HEK293 (cell line): ENCODE results near the gene LBH.

Experiments used
- CTCF ChIA-PET: fragments of 350-600 bp; formaldehyde crosslinking; extraction: SDS; loops from one replicate; lab custom pipeline; 2021; ENCODE audit warnings: antibody characterized with exemption; lab: Yijun Ruan, JAX
- POLR2A ChIA-PET: fragments of 300-600 bp; formaldehyde crosslinking; extraction: SDS; loops from one replicate; lab custom pipeline; 2020; ENCODE audit warnings: antibody characterized with exemption, inconsistent platforms; lab: Yijun Ruan, JAX
- H3K27ac ChIP-seq: fragments of 200-500 bp; sonication (Bioruptor generic); 2 replicates; pipeline ENCODE4 v1.5.1; 2014; ENCODE audit warnings: low read depth, low read length, control low read depth, inconsistent platforms; ENCODE audit errors: extremely low read depth
- H3K36me3 ChIP-seq, 2 experiments: fragments of 200-500 bp in 1 of 2; sonication (Bioruptor generic) in 1 of 2; 1 replicate in 1 of 2; 2 replicates in 1 of 2; pipeline ENCODE4 v1.5.1; 2014 to 2017; ENCODE audit warnings: inconsistent platforms in 2 of 2, low read length in 2 of 2; ENCODE audit not compliant: control insufficient read depth in 2 of 2, insufficient read depth in 1 of 2
- H3K4me1 ChIP-seq: fragments of 200-500 bp; sonication (Bioruptor generic); 2 replicates; pipeline ENCODE4 v1.5.1; 2014; ENCODE audit warnings: mild to moderate bottlenecking, low read length, inconsistent platforms; ENCODE audit not compliant: control insufficient read depth, insufficient read depth
- H3K4me3 ChIP-seq: 2 replicates; pipeline ENCODE4 v1.5.1; 2011; ENCODE audit warnings: low read depth, mild to moderate bottlenecking, control low read depth, low read length, moderate library complexity
- H3K9me3 ChIP-seq: fragments of 200-500 bp; sonication (Bioruptor generic); 2 replicates; pipeline ENCODE4 v1.5.1; 2014; ENCODE audit warnings: low read depth, low read length, inconsistent platforms; ENCODE audit not compliant: control insufficient read depth, insufficient read depth
- BCL11B ChIP-seq: fragments of 450-650 bp; formaldehyde crosslinking; IDR thresholded peaks from 2 replicates; pipeline ENCODE4 v1.5.1; 2016; ENCODE audit warnings: low read depth, missing biosample characterization, missing genetic modification characterization
- IKZF3 ChIP-seq: fragments of 450-650 bp; IDR thresholded peaks from 2 replicates; pipeline ENCODE4 v1.5.0; 2018; ENCODE audit warnings: missing biosample characterization, mild to moderate bottlenecking, missing genetic modification characterization, moderate library complexity
- KLF8 ChIP-seq: fragments of 450-650 bp; formaldehyde crosslinking; IDR thresholded peaks from 2 replicates; pipeline ENCODE4 v1.5.1; 2016; ENCODE audit warnings: missing biosample characterization, missing genetic modification characterization
- SCRT2 ChIP-seq: fragments of 450-650 bp; formaldehyde crosslinking; IDR thresholded peaks from 2 replicates; pipeline ENCODE4 v1.5.1; 2016; ENCODE audit warnings: missing biosample characterization, missing genetic modification characterization
- ZBTB48 ChIP-seq: fragments of 450-650 bp; formaldehyde crosslinking; IDR thresholded peaks from 2 replicates; pipeline ENCODE4 v1.5.1; 2016; ENCODE audit warnings: missing biosample characterization, missing genetic modification characterization
- ZFHX2 ChIP-seq: fragments of 450-650 bp; formaldehyde crosslinking; conservative IDR thresholded peaks from 2 replicates; pipeline ENCODE4 v1.5.1; 2016; ENCODE audit warnings: missing biosample characterization, missing genetic modification characterization
- ZNF114 ChIP-seq: fragments of 450-650 bp; formaldehyde crosslinking; IDR thresholded peaks from 2 replicates; pipeline ENCODE4 v1.5.0; 2017; ENCODE audit warnings: missing biosample characterization, missing genetic modification characterization
- ZNF341 ChIP-seq: fragments of 450-650 bp; formaldehyde crosslinking; IDR thresholded peaks from 2 replicates; pipeline ENCODE4; 2016; ENCODE audit warnings: low read depth, missing biosample characterization, missing genetic modification characterization
- ZNF350 ChIP-seq: fragments of 450-650 bp; formaldehyde crosslinking; IDR thresholded peaks from 2 replicates; pipeline ENCODE4 v1.5.0; 2017; ENCODE audit warnings: missing biosample characterization, mild to moderate bottlenecking, missing genetic modification characterization
- ZNF549 ChIP-seq: fragments of 450-650 bp; IDR thresholded peaks from 2 replicates; pipeline ENCODE4 v1.5.1; 2018; ENCODE audit warnings: missing biosample characterization, missing genetic modification characterization, mild to moderate bottlenecking, inconsistent platforms, moderate library complexity
- ZNF561 ChIP-seq: fragments of 450-650 bp; IDR thresholded peaks from 2 replicates; pipeline ENCODE4 v1.5.1; 2018; ENCODE audit warnings: missing biosample characterization, missing genetic modification characterization, borderline replicate concordance
- ZNF600 ChIP-seq: fragments of 450-650 bp; formaldehyde crosslinking; IDR thresholded peaks from 2 replicates; pipeline ENCODE4 v1.5.1; 2016; ENCODE audit warnings: missing biosample characterization, missing genetic modification characterization
- ZNF658 ChIP-seq: fragments of 450-650 bp; formaldehyde crosslinking; IDR thresholded peaks from 2 replicates; pipeline ENCODE4; 2016; ENCODE audit warnings: missing biosample characterization, missing genetic modification characterization
- ZNF768 ChIP-seq: fragments of 450-650 bp; formaldehyde crosslinking; IDR thresholded peaks from 2 replicates; pipeline ENCODE4 v1.5.1; 2018; ENCODE audit warnings: missing biosample characterization, mild to moderate bottlenecking, missing genetic modification characterization
- TF ChIP-seq, protein P1 (sequence below): fragments of 450-650 bp; formaldehyde crosslinking; IDR thresholded peaks from 2 replicates; pipeline ENCODE4 v1.5.1; 2016; ENCODE audit warnings: missing biosample characterization, missing genetic modification characterization
- TF ChIP-seq, protein P2 (sequence below): fragments of 450-650 bp; formaldehyde crosslinking; IDR thresholded peaks from 2 replicates; pipeline ENCODE4 v1.5.1; 2016; ENCODE audit warnings: missing biosample characterization, missing genetic modification characterization

Gene LBH

DNA sequence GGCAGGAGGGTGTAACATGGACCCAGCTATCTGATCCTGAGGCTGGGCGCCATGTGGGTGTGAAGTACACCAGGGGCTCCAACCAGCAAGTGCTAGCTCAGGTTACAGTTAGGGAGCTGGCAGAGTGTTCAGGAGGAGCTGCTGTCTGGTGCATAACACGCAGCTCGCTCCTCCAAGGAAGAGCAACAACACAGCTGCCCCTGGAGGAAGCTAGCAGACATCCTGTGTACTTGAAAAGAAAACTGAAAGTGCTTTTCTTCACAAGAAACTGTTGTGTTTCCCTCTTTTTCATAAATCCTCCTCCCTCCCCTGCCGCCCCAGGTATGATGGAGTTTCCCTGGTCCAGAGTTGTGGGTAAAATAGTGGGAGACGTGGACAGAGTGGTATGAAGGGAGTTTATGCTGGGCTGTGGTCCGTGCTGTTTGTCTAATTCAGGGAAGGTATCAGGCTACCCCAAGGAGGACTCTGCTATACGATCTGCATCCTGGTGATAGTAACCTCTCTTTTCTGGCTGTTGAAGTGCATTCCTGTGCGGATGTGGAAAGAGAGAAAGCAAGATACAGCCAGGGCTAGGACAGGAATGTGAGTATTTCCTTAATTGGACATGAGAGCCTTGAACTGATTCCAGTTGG, 6.1 kb upstream of the LBH start:
- TF ChIP-seq, protein P1, sequence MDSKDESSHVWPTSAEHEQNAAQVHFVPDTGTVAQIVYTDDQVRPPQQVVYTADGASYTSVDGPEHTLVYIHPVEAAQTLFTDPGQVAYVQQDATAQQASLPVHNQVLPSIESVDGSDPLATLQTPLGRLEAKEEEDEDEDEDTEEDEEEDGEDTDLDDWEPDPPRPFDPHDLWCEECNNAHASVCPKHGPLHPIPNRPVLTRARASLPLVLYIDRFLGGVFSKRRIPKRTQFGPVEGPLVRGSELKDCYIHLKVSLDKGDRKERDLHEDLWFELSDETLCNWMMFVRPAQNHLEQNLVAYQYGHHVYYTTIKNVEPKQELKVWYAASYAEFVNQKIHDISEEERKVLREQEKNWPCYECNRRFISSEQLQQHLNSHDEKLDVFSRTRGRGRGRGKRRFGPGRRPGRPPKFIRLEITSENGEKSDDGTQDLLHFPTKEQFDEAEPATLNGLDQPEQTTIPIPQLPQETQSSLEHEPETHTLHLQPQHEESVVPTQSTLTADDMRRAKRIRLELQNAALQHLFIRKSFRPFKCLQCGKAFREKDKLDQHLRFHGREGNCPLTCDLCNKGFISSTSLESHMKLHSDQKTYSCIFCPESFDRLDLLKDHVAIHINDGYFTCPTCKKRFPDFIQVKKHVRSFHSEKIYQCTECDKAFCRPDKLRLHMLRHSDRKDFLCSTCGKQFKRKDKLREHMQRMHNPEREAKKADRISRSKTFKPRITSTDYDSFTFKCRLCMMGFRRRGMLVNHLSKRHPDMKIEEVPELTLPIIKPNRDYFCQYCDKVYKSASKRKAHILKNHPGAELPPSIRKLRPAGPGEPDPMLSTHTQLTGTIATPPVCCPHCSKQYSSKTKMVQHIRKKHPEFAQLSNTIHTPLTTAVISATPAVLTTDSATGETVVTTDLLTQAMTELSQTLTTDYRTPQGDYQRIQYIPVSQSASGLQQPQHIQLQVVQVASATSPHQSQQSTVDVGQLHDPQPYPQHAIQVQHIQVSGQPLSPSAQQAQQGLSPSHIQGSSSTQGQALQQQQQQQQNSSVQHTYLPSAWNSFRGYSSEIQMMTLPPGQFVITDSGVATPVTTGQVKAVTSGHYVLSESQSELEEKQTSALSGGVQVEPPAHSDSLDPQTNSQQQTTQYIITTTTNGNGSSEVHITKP (tag by site-specific recombination), result 0 out of 2 replicates have a peak, but pooled peaks have one; percentile 33
- TF ChIP-seq ZBTB48 (0 out of 2 replicates have a peak, but pooled peaks have one; percentile 29), IKZF3 (tag by site-specific recombination) (no peak), ZNF600 (tag by site-specific recombination) (peak; percentile 98), ZNF549 (tag by site-specific recombination) (peak; percentile 87)
- TF ChIP-seq, protein P2, sequence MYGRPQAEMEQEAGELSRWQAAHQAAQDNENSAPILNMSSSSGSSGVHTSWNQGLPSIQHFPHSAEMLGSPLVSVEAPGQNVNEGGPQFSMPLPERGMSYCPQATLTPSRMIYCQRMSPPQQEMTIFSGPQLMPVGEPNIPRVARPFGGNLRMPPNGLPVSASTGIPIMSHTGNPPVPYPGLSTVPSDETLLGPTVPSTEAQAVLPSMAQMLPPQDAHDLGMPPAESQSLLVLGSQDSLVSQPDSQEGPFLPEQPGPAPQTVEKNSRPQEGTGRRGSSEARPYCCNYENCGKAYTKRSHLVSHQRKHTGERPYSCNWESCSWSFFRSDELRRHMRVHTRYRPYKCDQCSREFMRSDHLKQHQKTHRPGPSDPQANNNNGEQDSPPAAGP (tag by site-specific recombination), result no peak
- TF ChIP-seq, all 188 proteins: peak for 4
- H3K27ac ChIP-seq, result no peak overlapping the region
- no peaks in the 10 kb centered on the region for H3K4me1 ChIP-seq
- H3K36me3 ChIP-seq, result no peaks in the 10 kb centered on the region
- CTCF ChIA-PET, result interaction anchor here (0.6 kb wide), 3 partner anchors 14 to 1060 kb away, joined by 3 to 4 read pairs (median 4); no protein-coding TSS in a partner anchor
- H3K4me3 ChIP-seq, result no peak overlapping the region
- no peaks in the 10 kb centered on the region for H3K9me3 ChIP-seq
- POLR2A ChIA-PET, result no interaction called here

DNA sequence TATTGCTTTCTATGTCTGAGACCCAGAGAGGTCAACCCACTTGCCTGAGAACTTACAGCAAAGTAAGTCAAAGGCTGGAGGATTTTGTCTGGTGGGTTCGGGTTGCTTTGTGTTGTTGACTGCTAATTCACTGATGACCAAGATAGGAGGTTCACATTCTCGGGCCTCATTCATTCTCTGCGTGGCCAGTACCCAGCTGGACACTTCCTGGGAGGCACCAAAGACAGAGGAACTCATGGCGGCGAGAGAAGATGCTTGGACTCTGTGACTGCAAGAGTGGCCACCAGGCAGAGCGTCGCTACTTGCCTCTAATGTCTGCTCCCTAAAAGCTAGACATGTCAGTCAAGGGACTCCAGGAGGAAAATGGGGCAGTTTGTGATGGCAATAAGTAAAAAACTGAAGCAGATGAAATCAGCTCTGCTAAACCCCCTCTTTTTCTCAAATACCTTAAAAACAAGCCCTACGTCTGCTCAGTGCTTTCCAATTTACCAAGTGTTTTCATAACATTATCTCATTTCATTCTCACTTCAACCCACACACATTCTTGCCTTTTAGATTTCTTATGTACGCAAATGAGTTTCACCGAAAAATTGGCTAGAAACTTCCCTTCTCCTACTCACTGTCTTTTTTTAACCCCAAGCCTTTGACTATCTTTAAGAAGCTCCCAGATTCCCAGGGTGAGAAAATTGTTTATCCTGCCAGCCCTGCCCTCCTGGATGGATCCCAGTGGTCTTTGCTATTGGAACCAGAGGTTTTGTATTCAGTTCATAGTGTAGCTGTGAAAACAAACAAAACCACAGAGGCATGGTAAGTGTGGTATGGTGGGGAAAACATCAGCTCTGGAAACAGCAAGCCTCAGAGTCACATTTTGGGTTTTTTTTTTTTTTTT, 4.9 kb upstream of the LBH start:
- Histone ChIP-seq H3K9me3 (no peaks in the 10 kb centered on the region), H3K4me1 (no peaks in the 10 kb centered on the region), H3K4me3 (no peak overlapping the region)
- no peak for TF ChIP-seq ZNF350 (tag by site-specific recombination)
- peak; percentile 32; the same call in 1 of the 2 replicates for TF ChIP-seq ZFHX2 (tag by site-specific recombination)
- TF ChIP-seq, all 188 proteins: peak for 1
- ChIA-PET CTCF (interaction anchor here (0.6 to 7.3 kb wide), 7 partner anchors 12 to 944 kb away, joined by 3 to 35 read pairs (median 3); no protein-coding TSS in a partner anchor), POLR2A (no interaction called here)
- Histone ChIP-seq H3K27ac (no peak overlapping the region), H3K36me3 (no peaks in the 10 kb centered on the region)

DNA sequence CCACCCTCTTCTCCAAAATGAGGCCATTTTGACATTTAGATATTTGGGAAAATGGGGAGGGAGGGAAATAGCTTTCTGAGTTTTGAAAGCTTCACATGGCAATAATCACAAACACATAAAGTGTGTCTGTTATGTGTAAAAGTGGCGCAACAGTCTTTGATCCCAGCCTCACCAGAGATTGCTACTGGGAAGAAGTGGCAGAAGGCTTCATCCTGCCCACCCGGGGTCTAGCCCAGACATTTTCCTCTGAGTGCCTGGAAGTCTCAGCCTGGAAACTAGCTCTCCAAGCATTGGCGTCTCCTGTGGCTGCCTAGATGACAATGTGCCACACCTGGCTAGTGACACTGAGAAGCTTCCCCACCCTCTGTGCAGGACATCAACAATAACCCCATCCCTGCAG, 1.7 kb upstream of the LBH start:
- H3K36me3 ChIP-seq, result peaks cover 0 to 3% of the 10 kb centered on the region in 2 experiments; a peak in 1 of 3 replicates
- POLR2A ChIA-PET, result interaction anchor here (1.1 to 1.9 kb wide), 3 partner anchors 9 to 217 kb away, joined by 4 to 12 read pairs (median 5); partner anchors contain the start of genes LCLAT1 and YPEL5
- H3K9me3 ChIP-seq, result no peaks in the 10 kb centered on the region
- H3K4me1 ChIP-seq, result peaks cover 8% of the 10 kb centered on the region
- no peak overlapping the region for H3K27ac ChIP-seq
- CTCF ChIA-PET, result interaction anchor here (0.6 to 7.3 kb wide), 6 partner anchors 10 to 482 kb away, joined by 3 to 35 read pairs (median 6); no protein-coding TSS in a partner anchor
- TF ChIP-seq ZNF341 (tag by site-specific recombination) (no peak), BCL11B (tag by site-specific recombination) (no peak), ZNF768 (no peak), ZNF561 (tag by site-specific recombination) (no peak), SCRT2 (tag by site-specific recombination) (no peak), KLF8 (tag by site-specific recombination) (no peak), ZNF658 (no peak), ZNF114 (tag by site-specific recombination) (no peak)
- H3K4me3 ChIP-seq, result no peak overlapping the region
